GM12878 (cell line): ENCODE data around the gene ERP44. TPM values are rescaled to one million over a fixed set of nuclear protein-coding genes. Genes with fewer than 3 reads are reported as not detected.

Source experiments
- ATAC-seq: fragments of 200-7000 bp; cut with Tn5 transposase; 3 replicates; pipeline ENCODE4 v1.9.1; 2020; ENCODE audit warnings: mild to moderate bottlenecking, moderate library complexity
- BruUV-seq: library from RNA; stranded (reverse); fragments of 400-500 nt; replicated peaks from 2 replicates; lab custom pipeline; 2021; lab: Mats Ljungman, UMichigan
- CTCF ChIA-PET: fragments of 300-600 bp; sonication (Branson Sonifier 250); formaldehyde crosslinking; extraction: SDS; loops from one replicate; lab custom pipeline; 2021; ENCODE audit warnings: inconsistent platforms; lab: Yijun Ruan, JAX
- POLR2A ChIA-PET: fragments of 350-600 bp; formaldehyde crosslinking; extraction: SDS; loops from one replicate; lab custom pipeline; 2021; ENCODE audit warnings: inconsistent platforms; lab: Charles Lee
- RAD21 ChIA-PET: fragments of 300-600 bp; sonication (Branson Sonifier 250); formaldehyde crosslinking; loops from one replicate; lab custom pipeline; 2023; ENCODE audit warnings: antibody characterized with exemption; ENCODE audit not compliant: unreplicated experiment; lab: Charles Lee
- SMC1A ChIA-PET: fragments of 300-600 bp; sonication (Branson Sonifier 250); formaldehyde crosslinking; loops from one replicate; lab custom pipeline; 2023; ENCODE audit not compliant: unreplicated experiment, uncharacterized antibody; lab: Charles Lee
- DNase-seq: peaks from one replicate; pipeline ENCODE4 v3.0.0-alpha.2; 2011; ENCODE audit warnings: low read depth, low spot score
- FAIRE-seq: peaks from 3 replicates; lab custom pipeline; 2011; peaks lifted over from hg19 to GRCh38; lab: Jason Lieb, UNC
- H2AFZ ChIP-seq: 2 replicates; pipeline ENCODE4 v1.6.0; 2011; ENCODE audit warnings: low read depth, low read length, control low read depth; ENCODE audit not compliant: control insufficient read depth
- H3K27ac ChIP-seq: 2 replicates; pipeline ENCODE4 v1.5.1; 2011; ENCODE audit warnings: control low read depth; ENCODE audit not compliant: control insufficient read depth, insufficient read depth
- H3K27me3 ChIP-seq, 2 experiments: replicated peaks in 1 of 2; 2 replicates each; pipeline versions ENCODE4 v1.6.0 to v1.6.1; 2011; ENCODE audit warnings: low read length in 1 of 2; ENCODE audit not compliant: control insufficient read depth in 2 of 2, insufficient read depth in 2 of 2
- H3K36me3 ChIP-seq, 2 experiments: 2 replicates each; pipeline ENCODE4 v1.5.1; 2011; ENCODE audit warnings: low read length in 1 of 2; ENCODE audit not compliant: control insufficient read depth in 2 of 2, insufficient read depth in 2 of 2
- H3K4me1 ChIP-seq: 2 replicates; pipeline ENCODE4 v1.6.1; 2011; ENCODE audit warnings: mild to moderate bottlenecking, low read length, moderate library complexity, mixed read lengths; ENCODE audit not compliant: control insufficient read depth, insufficient read depth
- H3K4me2 ChIP-seq: 2 replicates; pipeline ENCODE4 v1.6.0; 2011; ENCODE audit warnings: control low read depth; ENCODE audit not compliant: control insufficient read depth, insufficient read depth
- H3K4me3 ChIP-seq: fragments of 200-600 bp; sonication (generic); 2 replicates; pipeline ENCODE4 v1.5.1; 2016
- H3K79me2 ChIP-seq: 2 replicates; pipeline ENCODE4 v1.6.0; 2011; ENCODE audit warnings: low read length; ENCODE audit not compliant: control insufficient read depth, insufficient read depth
- H3K9ac ChIP-seq: 2 replicates; pipeline ENCODE4 v1.8.0; 2011; ENCODE audit warnings: low read length, control low read depth, mixed read lengths; ENCODE audit not compliant: control insufficient read depth, insufficient read depth
- H3K9me3 ChIP-seq: replicated peaks from 3 replicates; pipeline ENCODE4 v1.5.1; 2011; ENCODE audit warnings: mild to moderate bottlenecking, low read length; ENCODE audit not compliant: control insufficient read depth, insufficient read depth
- H4K20me1 ChIP-seq: 2 replicates; pipeline ENCODE4 v1.6.0; 2011; ENCODE audit not compliant: control insufficient read depth, insufficient read depth
- BHLHE40 ChIP-seq, 2 experiments: fragments of 450-650 bp in 1 of 2; IDR thresholded peaks; 2 replicates each; pipeline ENCODE4 v1.6.1; 2011 to 2017; ENCODE audit warnings: low read depth in 2 of 2, borderline replicate concordance in 1 of 2, improper control_type of control experiment in 1 of 2, low read length in 1 of 2, mild to moderate bottlenecking in 1 of 2
- FOXM1 ChIP-seq: IDR thresholded peaks from 2 replicates; pipeline ENCODE4 v1.6.1; 2012; ENCODE audit warnings: low read depth, mild to moderate bottlenecking, inconsistent platforms, low read length, moderate library complexity
- IKZF2 ChIP-seq, 2 experiments: fragments of 450-650 bp; IDR thresholded peaks; 2 replicates each; pipeline ENCODE4 v1.6.1; 2017; ENCODE audit warnings: mild to moderate bottlenecking in 2 of 2, moderate library complexity in 2 of 2
- IRF4 ChIP-seq: IDR thresholded peaks from 2 replicates; pipeline ENCODE4 v1.6.1; 2011; ENCODE audit warnings: low read depth, low read length
- MEF2B ChIP-seq: fragments of 450-650 bp; IDR thresholded peaks from 2 replicates; pipeline ENCODE4 v1.6.1; 2018; ENCODE audit warnings: mild to moderate bottlenecking, moderate library complexity; ENCODE audit not compliant: partially characterized antibody, poor library complexity, severe bottlenecking
- NFXL1 ChIP-seq: fragments of 450-650 bp; IDR thresholded peaks from 2 replicates; pipeline ENCODE4 v1.6.1; 2017; ENCODE audit warnings: antibody characterized with exemption, mild to moderate bottlenecking, borderline replicate concordance
- POLR2A ChIP-seq: IDR thresholded peaks from 2 replicates; pipeline ENCODE4 v1.6.1; 2011; ENCODE audit warnings: low read depth, mild to moderate bottlenecking, low read length
- POLR2AphosphoS5 ChIP-seq: IDR thresholded peaks from 2 replicates; pipeline ENCODE4 v1.6.1; 2011; ENCODE audit warnings: mild to moderate bottlenecking, low read length, inconsistent platforms
- RELA ChIP-seq: fragments of 450-650 bp; IDR thresholded peaks from 2 replicates; pipeline ENCODE4 v1.8.0; 2014; ENCODE audit warnings: borderline replicate concordance; ENCODE audit not compliant: partially characterized antibody
- STAT1 ChIP-seq: fragments of 450-650 bp; conservative IDR thresholded peaks from 2 replicates; pipeline ENCODE4 v1.6.1; 2014; ENCODE audit warnings: antibody characterized with exemption, mild to moderate bottlenecking
- ZSCAN29 ChIP-seq: fragments of 450-650 bp; IDR thresholded peaks from 2 replicates; pipeline ENCODE4 v1.6.1; 2017; ENCODE audit warnings: mild to moderate bottlenecking, moderate library complexity
- WGBS: methylation state at CpG from one replicate; pipeline ENCODE4 v1.1.6; 2016; ENCODE audit warnings: low lambda C conversion rate; ENCODE audit not compliant: insufficient replicate concordance, insufficient coverage; ENCODE audit errors: missing lambda C conversion rate; 5-methylcytosine and 5-hydroxymethylcytosine counted together
- in situ Hi-C: fragments of 300-500 bp; cut with MboI; formaldehyde crosslinking; loops from 9 replicates; pipeline ENCODE4 v1.14.3; 2018; ENCODE audit warnings: mixed read lengths
- intact Hi-C: fragments of 100-400 bp; cut with micrococcal nuclease; formaldehyde crosslinking; loops from one replicate; pipeline ENCODE4 v1.14.2; 2022; ENCODE audit not compliant: unreplicated experiment
- polyA plus RNA-seq, 11 experiments: library from polyadenylated mRNA; depleted of rRNA in 4 of 11; unstranded in 6 of 11; stranded (reverse) in 5 of 11; fragments of >200 nt; fragmentation: Nextera tagmentation in 4 of 11; fragmentation: Illumina TruSeq in 1 of 11; extraction: Ambion mirVana in 4 of 11; extraction: Trizol in 1 of 11; gene quantifications; 1 replicate in 1 of 11; 2 replicates in 10 of 11; pipeline versions ENCODE4 v1.2.1 to v1.2.3, GENCODE V29; 2011 to 2016; ENCODE audit warnings: inconsistent platforms in 2 of 11, missing spikeins in 2 of 11, low read depth in 1 of 11
- total RNA-seq, 4 experiments: library from RNA; depleted of rRNA in 3 of 4; stranded (reverse); fragments of >200 nt in 3 of 4; fragmentation: Illumina TruSeq in 1 of 4; extraction: Trizol in 1 of 4; gene quantifications; 2 replicates each; pipeline versions ENCODE4 v1.2.1 to v1.2.3, GENCODE V29; 2013 to 2021
- TF ChIP-seq, protein P1 (sequence below): fragments of 450-650 bp; IDR thresholded peaks from 2 replicates; pipeline ENCODE4 v1.6.1; 2018; ENCODE audit warnings: mild to moderate bottlenecking, low read depth, moderate library complexity; ENCODE audit not compliant: partially characterized antibody
- TF ChIP-seq, protein P2 (sequence below): fragments of 150-350 bp; IDR thresholded peaks from 2 replicates; pipeline ENCODE4 v1.6.1; 2014; ENCODE audit warnings: mild to moderate bottlenecking, low read depth, low read length
- TF ChIP-seq, protein P3 (sequence below), 3 experiments: IDR thresholded peaks in 2 of 3; conservative IDR thresholded peaks in 1 of 3; 2 replicates each; pipeline ENCODE4 v1.5.1; 2011; ENCODE audit warnings: low read depth in 3 of 3, low read length in 3 of 3, mild to moderate bottlenecking in 3 of 3, control low read depth in 2 of 3, moderate library complexity in 2 of 3, inconsistent platforms in 1 of 3, mixed read lengths in 1 of 3; ENCODE audit not compliant: control insufficient read depth in 2 of 3, insufficient read depth in 1 of 3; ENCODE audit errors: extremely low read depth in 1 of 3
- TF ChIP-seq, protein P4 (sequence below): IDR thresholded peaks from 2 replicates; pipeline ENCODE4 v1.6.1; 2012; ENCODE audit warnings: low read length, inconsistent platforms

ERP44 gene
- total and polyA plus RNA-seq, 10 of the 15 experiments (the other 5 are each of a cell fraction or from before 2014, with no cell fraction given), result 11.5 to 52.4 (median 20.2) TPM

DNA sequence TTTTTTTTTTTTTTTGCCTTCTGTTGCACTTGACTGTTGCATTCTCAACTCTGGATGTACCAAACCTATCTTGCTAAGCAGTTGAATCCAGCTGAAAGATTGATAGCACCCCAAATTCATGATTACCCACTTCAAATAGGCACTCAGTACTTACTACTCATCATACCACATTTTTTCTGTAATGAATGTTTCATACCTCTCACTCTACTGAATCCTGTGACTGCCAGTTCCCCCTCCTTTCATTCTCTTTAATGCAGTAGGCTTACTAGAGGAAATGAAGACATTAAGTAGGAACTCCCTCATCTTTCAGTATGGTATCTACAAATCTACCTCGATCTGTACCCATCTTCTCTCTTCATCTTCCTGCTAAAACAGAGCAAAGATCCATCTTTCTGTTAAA lies 7.1 kb upstream of the ERP44 start:
- Histone ChIP-seq H3K4me1 (no peaks in the 10 kb centered on the region), H3K9ac (no peak overlapping the region), H3K9me3 (no peaks in the 10 kb centered on the region), H2AFZ (no peak overlapping the region), H3K4me3 (no peak overlapping the region), H3K27me3 (no peaks in the 10 kb centered on the region), H3K79me2 (no peaks in the 10 kb centered on the region; the same call in 1 of the 2 replicates), H3K36me3 (no peaks in the 10 kb centered on the region; a peak in 2 of 4 replicates), H4K20me1 (no peaks in the 10 kb centered on the region), H3K27ac (no peak overlapping the region), H3K4me2 (no peak overlapping the region)
- ATAC-seq (no peak), FAIRE-seq (no peak), DNase-seq (no peak)
- POLR2A ChIA-PET, result interaction anchor here (0.7 kb wide), 1 partner anchor 39 kb away, joined by 13 read pairs; no protein-coding TSS in a partner anchor
- CTCF ChIA-PET, result interaction anchor here (0.6 to 1.6 kb wide), 3 partner anchors 110 to 928 kb away, joined by 3 read pairs; no protein-coding TSS in a partner anchor
- 47% methylated on average over 1 of the region's 1 CpG for WGBS
- in situ Hi-C loops, result no loop called here
- no TSS peak for BruUV-seq
- RAD21 ChIA-PET, result interaction anchor here (0.9 kb wide), 1 partner anchor 108 kb away, joined by 5 read pairs; no protein-coding TSS in a partner anchor
- intact Hi-C loops, result no loop called here
- SMC1A ChIA-PET, result interaction anchor here (0.6 to 1.2 kb wide), 2 partner anchors 17 to 187 kb away, joined by 3 to 4 read pairs; no protein-coding TSS in a partner anchor
- TF ChIP-seq IRF4 (no peak), ZSCAN29 (no peak), NFXL1 (no peak), RELA (no peak), FOXM1 (no peak), STAT1 (no peak), BHLHE40 (IDR thresholded peaks at IDR 0.05; ENCODE audit: borderline replicate concordance in 1 of 2, low read depth in 2 of 2, low read length in 1 of 2) (no peak), POLR2A (no peak), MEF2B (no peak), POLR2AphosphoS5 (no peak), IKZF2 (IDR thresholded peaks at IDR 0.05) (no peak)
- TF ChIP-seq, protein P1, sequence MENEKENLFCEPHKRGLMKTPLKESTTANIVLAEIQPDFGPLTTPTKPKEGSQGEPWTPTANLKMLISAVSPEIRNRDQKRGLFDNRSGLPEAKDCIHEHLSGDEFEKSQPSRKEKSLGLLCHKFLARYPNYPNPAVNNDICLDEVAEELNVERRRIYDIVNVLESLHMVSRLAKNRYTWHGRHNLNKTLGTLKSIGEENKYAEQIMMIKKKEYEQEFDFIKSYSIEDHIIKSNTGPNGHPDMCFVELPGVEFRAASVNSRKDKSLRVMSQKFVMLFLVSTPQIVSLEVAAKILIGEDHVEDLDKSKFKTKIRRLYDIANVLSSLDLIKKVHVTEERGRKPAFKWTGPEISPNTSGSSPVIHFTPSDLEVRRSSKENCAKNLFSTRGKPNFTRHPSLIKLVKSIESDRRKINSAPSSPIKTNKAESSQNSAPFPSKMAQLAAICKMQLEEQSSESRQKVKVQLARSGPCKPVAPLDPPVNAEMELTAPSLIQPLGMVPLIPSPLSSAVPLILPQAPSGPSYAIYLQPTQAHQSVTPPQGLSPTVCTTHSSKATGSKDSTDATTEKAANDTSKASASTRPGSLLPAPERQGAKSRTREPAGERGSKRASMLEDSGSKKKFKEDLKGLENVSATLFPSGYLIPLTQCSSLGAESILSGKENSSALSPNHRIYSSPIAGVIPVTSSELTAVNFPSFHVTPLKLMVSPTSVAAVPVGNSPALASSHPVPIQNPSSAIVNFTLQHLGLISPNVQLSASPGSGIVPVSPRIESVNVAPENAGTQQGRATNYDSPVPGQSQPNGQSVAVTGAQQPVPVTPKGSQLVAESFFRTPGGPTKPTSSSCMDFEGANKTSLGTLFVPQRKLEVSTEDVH, result no peak
- TF ChIP-seq, protein P2, sequence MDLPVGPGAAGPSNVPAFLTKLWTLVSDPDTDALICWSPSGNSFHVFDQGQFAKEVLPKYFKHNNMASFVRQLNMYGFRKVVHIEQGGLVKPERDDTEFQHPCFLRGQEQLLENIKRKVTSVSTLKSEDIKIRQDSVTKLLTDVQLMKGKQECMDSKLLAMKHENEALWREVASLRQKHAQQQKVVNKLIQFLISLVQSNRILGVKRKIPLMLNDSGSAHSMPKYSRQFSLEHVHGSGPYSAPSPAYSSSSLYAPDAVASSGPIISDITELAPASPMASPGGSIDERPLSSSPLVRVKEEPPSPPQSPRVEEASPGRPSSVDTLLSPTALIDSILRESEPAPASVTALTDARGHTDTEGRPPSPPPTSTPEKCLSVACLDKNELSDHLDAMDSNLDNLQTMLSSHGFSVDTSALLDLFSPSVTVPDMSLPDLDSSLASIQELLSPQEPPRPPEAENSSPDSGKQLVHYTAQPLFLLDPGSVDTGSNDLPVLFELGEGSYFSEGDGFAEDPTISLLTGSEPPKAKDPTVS, result no peak
- TF ChIP-seq, protein P3, sequence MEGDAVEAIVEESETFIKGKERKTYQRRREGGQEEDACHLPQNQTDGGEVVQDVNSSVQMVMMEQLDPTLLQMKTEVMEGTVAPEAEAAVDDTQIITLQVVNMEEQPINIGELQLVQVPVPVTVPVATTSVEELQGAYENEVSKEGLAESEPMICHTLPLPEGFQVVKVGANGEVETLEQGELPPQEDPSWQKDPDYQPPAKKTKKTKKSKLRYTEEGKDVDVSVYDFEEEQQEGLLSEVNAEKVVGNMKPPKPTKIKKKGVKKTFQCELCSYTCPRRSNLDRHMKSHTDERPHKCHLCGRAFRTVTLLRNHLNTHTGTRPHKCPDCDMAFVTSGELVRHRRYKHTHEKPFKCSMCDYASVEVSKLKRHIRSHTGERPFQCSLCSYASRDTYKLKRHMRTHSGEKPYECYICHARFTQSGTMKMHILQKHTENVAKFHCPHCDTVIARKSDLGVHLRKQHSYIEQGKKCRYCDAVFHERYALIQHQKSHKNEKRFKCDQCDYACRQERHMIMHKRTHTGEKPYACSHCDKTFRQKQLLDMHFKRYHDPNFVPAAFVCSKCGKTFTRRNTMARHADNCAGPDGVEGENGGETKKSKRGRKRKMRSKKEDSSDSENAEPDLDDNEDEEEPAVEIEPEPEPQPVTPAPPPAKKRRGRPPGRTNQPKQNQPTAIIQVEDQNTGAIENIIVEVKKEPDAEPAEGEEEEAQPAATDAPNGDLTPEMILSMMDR (IDR thresholded peaks at IDR 0.05 in 2 of 3, conservative IDR thresholded peaks at IDR 0.05 in 1 of 3; ENCODE audit: control insufficient read depth in 2 of 3, extremely low read depth in 1 of 3, insufficient read depth in 1 of 3, low read depth in 3 of 3, low read length in 3 of 3), result no peak
- TF ChIP-seq, protein P4, sequence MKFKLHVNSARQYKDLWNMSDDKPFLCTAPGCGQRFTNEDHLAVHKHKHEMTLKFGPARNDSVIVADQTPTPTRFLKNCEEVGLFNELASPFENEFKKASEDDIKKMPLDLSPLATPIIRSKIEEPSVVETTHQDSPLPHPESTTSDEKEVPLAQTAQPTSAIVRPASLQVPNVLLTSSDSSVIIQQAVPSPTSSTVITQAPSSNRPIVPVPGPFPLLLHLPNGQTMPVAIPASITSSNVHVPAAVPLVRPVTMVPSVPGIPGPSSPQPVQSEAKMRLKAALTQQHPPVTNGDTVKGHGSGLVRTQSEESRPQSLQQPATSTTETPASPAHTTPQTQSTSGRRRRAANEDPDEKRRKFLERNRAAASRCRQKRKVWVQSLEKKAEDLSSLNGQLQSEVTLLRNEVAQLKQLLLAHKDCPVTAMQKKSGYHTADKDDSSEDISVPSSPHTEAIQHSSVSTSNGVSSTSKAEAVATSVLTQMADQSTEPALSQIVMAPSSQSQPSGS, result no peak
